ENCODE data around the gene PPEF2. TPM values are rescaled to one million over a fixed set of nuclear protein-coding genes. Genes with fewer than 3 reads are reported as not detected.

PPEF2 gene
- total RNA-seq, 1 donor from 2014 or later = 0.07 TPM

DNA sequence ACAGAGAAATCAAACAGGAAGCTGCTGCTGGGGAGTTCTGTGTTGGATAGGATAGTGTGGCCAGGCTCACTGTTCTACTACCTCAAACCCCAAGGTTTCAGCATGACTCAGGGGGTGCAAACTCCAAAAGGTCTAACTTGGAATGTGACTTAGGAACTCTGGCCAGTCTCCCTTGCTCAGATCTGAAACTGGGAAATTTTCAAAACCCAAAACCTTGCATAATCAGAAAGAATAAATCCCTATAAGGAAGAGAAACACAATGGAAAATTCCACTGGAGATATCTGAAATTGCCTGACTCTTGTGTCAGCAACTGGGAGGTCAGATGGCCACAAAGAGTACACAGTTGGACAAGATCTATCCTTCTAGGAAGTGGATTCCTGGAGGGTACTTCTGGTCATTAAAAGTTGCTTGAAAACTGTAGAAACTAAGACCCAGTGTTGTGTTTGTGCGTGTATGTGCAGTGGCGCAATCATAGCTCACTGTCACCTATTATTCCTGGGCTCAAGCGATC is 58.0 kb downstream of the PPEF2 start:
- no peaks in the 10 kb centered on the region for H3K36me3 ChIP-seq
- H3K27ac ChIP-seq = no peak overlapping the region
- no peaks in the 10 kb centered on the region for H3K27me3 ChIP-seq
- peak overlapping the region; percentile 3 for H2AFZ ChIP-seq (replicated peaks)
- H3F3A ChIP-seq (ENCODE audit: low read depth) = no peaks in the 10 kb centered on the region
- no peak for DNase-seq (ENCODE audit: low spot score)
- no peak overlapping the region for H3K4me3 ChIP-seq
- H3K4me1 ChIP-seq = no peaks in the 10 kb centered on the region
- Mint-ChIP-seq H3K27ac (peak overlapping the region; percentile 69), H3K36me3 (peaks cover 3% of the 10 kb centered on the region), H3K4me1 (peaks cover 20% of the 10 kb centered on the region), H3K27me3 (ENCODE audit: insufficient read depth, low read depth) (peaks cover under 1% of the 10 kb centered on the region), H3K9me3 (no peaks in the 10 kb centered on the region), H3K4me3 (no peak overlapping the region)
- no peak overlapping the region for H3K9ac ChIP-seq
- TF ChIP-seq, protein P1, sequence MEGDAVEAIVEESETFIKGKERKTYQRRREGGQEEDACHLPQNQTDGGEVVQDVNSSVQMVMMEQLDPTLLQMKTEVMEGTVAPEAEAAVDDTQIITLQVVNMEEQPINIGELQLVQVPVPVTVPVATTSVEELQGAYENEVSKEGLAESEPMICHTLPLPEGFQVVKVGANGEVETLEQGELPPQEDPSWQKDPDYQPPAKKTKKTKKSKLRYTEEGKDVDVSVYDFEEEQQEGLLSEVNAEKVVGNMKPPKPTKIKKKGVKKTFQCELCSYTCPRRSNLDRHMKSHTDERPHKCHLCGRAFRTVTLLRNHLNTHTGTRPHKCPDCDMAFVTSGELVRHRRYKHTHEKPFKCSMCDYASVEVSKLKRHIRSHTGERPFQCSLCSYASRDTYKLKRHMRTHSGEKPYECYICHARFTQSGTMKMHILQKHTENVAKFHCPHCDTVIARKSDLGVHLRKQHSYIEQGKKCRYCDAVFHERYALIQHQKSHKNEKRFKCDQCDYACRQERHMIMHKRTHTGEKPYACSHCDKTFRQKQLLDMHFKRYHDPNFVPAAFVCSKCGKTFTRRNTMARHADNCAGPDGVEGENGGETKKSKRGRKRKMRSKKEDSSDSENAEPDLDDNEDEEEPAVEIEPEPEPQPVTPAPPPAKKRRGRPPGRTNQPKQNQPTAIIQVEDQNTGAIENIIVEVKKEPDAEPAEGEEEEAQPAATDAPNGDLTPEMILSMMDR (IDR thresholded peaks at IDR 0.05) = no peak
- TF ChIP-seq EZH2 (IDR thresholded peaks at IDR 0.05) (no peak), EZH2phosphoT487 (IDR thresholded peaks at IDR 0.05) (no peak)
- no peaks in the 10 kb centered on the region for H4K20me1 ChIP-seq (ENCODE audit: low read depth)
- H3K9me3 ChIP-seq (ENCODE audit: low read depth) = no peaks in the 10 kb centered on the region
- H3K4me2 ChIP-seq = no peak overlapping the region
- H3K79me2 ChIP-seq (ENCODE audit: low read depth) = no peaks in the 10 kb centered on the region

GRCh38 chr4:75843596-75843995 is 58.7 kb downstream of the PPEF2 start:
- Histone ChIP-seq H3K4me2 (no peak overlapping the region), H3K4me1 (no peaks in the 10 kb centered on the region), H3F3A (ENCODE audit: low read depth) (no peaks in the 10 kb centered on the region), H3K27me3 (no peaks in the 10 kb centered on the region), H3K79me2 (ENCODE audit: low read depth) (no peaks in the 10 kb centered on the region), H3K9ac (no peak overlapping the region), H3K4me3 (no peak overlapping the region), H3K27ac (no peak overlapping the region), H2AFZ (replicated peaks) (no peak overlapping the region), H4K20me1 (ENCODE audit: low read depth) (no peaks in the 10 kb centered on the region), H3K9me3 (ENCODE audit: low read depth) (no peaks in the 10 kb centered on the region), H3K36me3 (no peaks in the 10 kb centered on the region)
- no peak overlapping the region for H3K4me3 Mint-ChIP-seq
- H3K9me3 Mint-ChIP-seq = no peaks in the 10 kb centered on the region
- peaks cover 20% of the 10 kb centered on the region for H3K4me1 Mint-ChIP-seq
- peaks cover 3% of the 10 kb centered on the region for H3K36me3 Mint-ChIP-seq
- no peak for TF ChIP-seq EZH2phosphoT487 (IDR thresholded peaks at IDR 0.05)
- TF ChIP-seq EZH2 (IDR thresholded peaks at IDR 0.05) = no peak
- TF ChIP-seq, protein P1 (IDR thresholded peaks at IDR 0.05) = no peak
- H3K27me3 Mint-ChIP-seq (ENCODE audit: insufficient read depth, low read depth) = no peaks in the 10 kb centered on the region
- DNase-seq (ENCODE audit: low spot score) = no peak
- H3K27ac Mint-ChIP-seq = peak overlapping the region; percentile 69

- peaks cover 3% of the 10 kb centered on the region for H3K36me3 Mint-ChIP-seq
- no peak overlapping the region for H3K27ac ChIP-seq
- no peak overlapping the region for H3K9ac ChIP-seq
- TF ChIP-seq EZH2phosphoT487 (IDR thresholded peaks at IDR 0.05) (no peak), EZH2 (IDR thresholded peaks at IDR 0.05) (no peak)
- TF ChIP-seq, protein P1 (IDR thresholded peaks at IDR 0.05) = no peak
- no peaks in the 10 kb centered on the region for H4K20me1 ChIP-seq (ENCODE audit: low read depth)
- H3K27ac Mint-ChIP-seq = no peak overlapping the region
- H3F3A ChIP-seq (ENCODE audit: low read depth) = no peaks in the 10 kb centered on the region
- no peaks in the 10 kb centered on the region for H3K27me3 ChIP-seq
- no peaks in the 10 kb centered on the region for H3K79me2 ChIP-seq (ENCODE audit: low read depth)
- no peaks in the 10 kb centered on the region for H3K9me3 ChIP-seq (ENCODE audit: low read depth)
- no peaks in the 10 kb centered on the region for H3K36me3 ChIP-seq
- H3K27me3 Mint-ChIP-seq (ENCODE audit: insufficient read depth, low read depth) = no peaks in the 10 kb centered on the region
- DNase-seq (ENCODE audit: low spot score) = peak; percentile 28
- no peak overlapping the region for H3K4me3 ChIP-seq
- peaks cover 17% of the 10 kb centered on the region for H3K4me1 Mint-ChIP-seq
- H3K4me1 ChIP-seq = no peaks in the 10 kb centered on the region
- H3K4me3 Mint-ChIP-seq = no peak overlapping the region
- H2AFZ ChIP-seq (replicated peaks) = peak overlapping the region; percentile 90
- no peaks in the 10 kb centered on the region for H3K9me3 Mint-ChIP-seq
- no peak overlapping the region for H3K4me2 ChIP-seq
Measured at GRCh38 chr4:75841641-75842520, 60.4 kb downstream of the PPEF2 start.

Data from neural progenitor cell (in vitro differentiated cells).